ENCODE data around the gene ARID3B.

Gene ARID3B

GRCh38 chr15:74613089-74613952, 72.3 kb downstream of the ARID3B start:
- no peak for TF ChIP-seq CTCF (IDR thresholded peaks at IDR 0.05; ENCODE audit: low read depth, low read length)
- Histone ChIP-seq H3K36me3 (no peaks in the 10 kb centered on the region), H3K4me3 (ENCODE audit: low read depth, low read length) (no peak overlapping the region), H3K27ac (no peak overlapping the region), H3K9me3 (ENCODE audit: severe bottlenecking) (no peaks in the 10 kb centered on the region), H3K27me3 (ENCODE audit: insufficient read depth, low read depth, severe bottlenecking) (no peaks in the 10 kb centered on the region)
- DNase-seq, result no peak

GRCh38 chr15:74613953-74614743, 73.1 kb downstream of the ARID3B start:
- Histone ChIP-seq H3K27ac (no peak overlapping the region; the same call in 1 of the 2 replicates), H3K36me3 (peaks cover 2% of the 10 kb centered on the region), H3K4me3 (ENCODE audit: low read depth, low read length) (peak overlapping the region; percentile 93), H3K27me3 (ENCODE audit: insufficient read depth, low read depth, severe bottlenecking) (no peaks in the 10 kb centered on the region), H3K9me3 (ENCODE audit: severe bottlenecking) (no peaks in the 10 kb centered on the region)
- TF ChIP-seq CTCF (IDR thresholded peaks at IDR 0.05; ENCODE audit: low read depth, low read length), result no peak
- no peak for DNase-seq

GRCh38 chr15:74614744-74615507, 73.9 kb downstream of the ARID3B start:
- peak overlapping the region; percentile 93 for H3K4me3 ChIP-seq (ENCODE audit: low read depth, low read length)
- no peaks in the 10 kb centered on the region for H3K9me3 ChIP-seq (ENCODE audit: severe bottlenecking)
- no peaks in the 10 kb centered on the region for H3K27me3 ChIP-seq (ENCODE audit: insufficient read depth, low read depth, severe bottlenecking)
- TF ChIP-seq CTCF (IDR thresholded peaks at IDR 0.05; ENCODE audit: low read depth, low read length), result no peak
- peak overlapping the region; percentile 91 for H3K27ac ChIP-seq
- peak; percentile 77 for DNase-seq
- peaks cover 10% of the 10 kb centered on the region for H3K36me3 ChIP-seq

- H3K9me3 ChIP-seq (ENCODE audit: severe bottlenecking), result no peaks in the 10 kb centered on the region
- peak within 1 kb of the TSS; percentile 93 for H3K4me3 ChIP-seq (ENCODE audit: low read depth, low read length)
- peak; percentile 95 for DNase-seq
- no peak for TF ChIP-seq CTCF (IDR thresholded peaks at IDR 0.05; ENCODE audit: low read depth, low read length)
- peak within 1 kb of the TSS; percentile 91 for H3K27ac ChIP-seq
- H3K27me3 ChIP-seq (ENCODE audit: insufficient read depth, low read depth, severe bottlenecking), result no peaks in the 10 kb centered on the region
- peaks cover 18% of the 10 kb centered on the region for H3K36me3 ChIP-seq
Observed at GRCh38 chr15:74615508-74616365, 74.7 kb downstream of the ARID3B start, which contains the start of gene CLK3. TSS of gene CLK3 (plus strand) at chr15:74615836. CDS start at chr15:74619197, 3,361 bp downstream.

Measured in WERI-Rb-1 (cell line).